ENCODE results near the gene DNAH14. TPM values are rescaled to one million over a fixed set of nuclear protein-coding genes. Genes with fewer than 3 reads are reported as not detected.
"Not testable (repeated sequence)": the region's sequence is repeated elsewhere in the genome, so short reads cannot be mapped to it uniquely, and the experiment has no call there.

The DNAH14 gene
- polyA plus RNA-seq, 6 donors from 2014 or later = 0.12 to 0.43 TPM; not detected in 4

- Mint-ChIP-seq H3K36me3 (no peaks in the 10 kb centered on the region), H3K27me3 (peaks cover 0 to 4% (median 0%) of the 10 kb centered on the region in 3 donors), H3K27ac (no peak overlapping the region), H3K9me3 (peaks cover 0 to 5% (median 0%) of the 10 kb centered on the region in 7 donors), H3K4me1 (peaks cover 0 to 9% (median 0%) of the 10 kb centered on the region in 3 donors), H3K4me3 (no peak overlapping the region)
- ATAC-seq (ENCODE audit: low read depth in 2 of 2) (no peak), DNase-seq (no peak)
These were observed 222.6 kb downstream of the DNAH14 start for GRCh38 chr1:225152061-225152460.

GRCh38 chr1:225155555-225155954 is 226.1 kb downstream of the DNAH14 start:
- no peak overlapping the region for H3K27ac Mint-ChIP-seq
- peaks cover 0 to 9% (median 0%) of the 10 kb centered on the region in 3 donors for H3K4me1 Mint-ChIP-seq
- peaks cover 0 to 4% (median 0%) of the 10 kb centered on the region in 3 donors for H3K27me3 Mint-ChIP-seq
- DNase-seq (no peak), ATAC-seq (ENCODE audit: low read depth in 2 of 2) (no peak)
- peak overlapping the region in 1 of 8 donors; percentile 72 for H3K4me3 Mint-ChIP-seq
- H3K36me3 Mint-ChIP-seq = no peaks in the 10 kb centered on the region
- no peaks in the 10 kb centered on the region for H3K9me3 Mint-ChIP-seq

GRCh38 chr1:225156254-225156653 is 226.8 kb downstream of the DNAH14 start:
- H3K9me3 Mint-ChIP-seq = no peaks in the 10 kb centered on the region
- no peaks in the 10 kb centered on the region for H3K36me3 Mint-ChIP-seq
- H3K27ac Mint-ChIP-seq = no peak overlapping the region
- peak overlapping the region in 1 of 8 donors; percentile 72 for H3K4me3 Mint-ChIP-seq
- DNase-seq (no peak), ATAC-seq (ENCODE audit: low read depth in 2 of 2) (no peak)
- peaks cover 0 to 7% (median 0%) of the 10 kb centered on the region in 3 donors for H3K27me3 Mint-ChIP-seq
- peaks cover 0 to 9% (median 0%) of the 10 kb centered on the region in 3 donors for H3K4me1 Mint-ChIP-seq

GRCh38 chr1:225158291-225158690 is 228.8 kb downstream of the DNAH14 start:
- no peak for DNase-seq
- Mint-ChIP-seq H3K27ac (no peak overlapping the region), H3K4me3 (no peak overlapping the region), H3K4me1 (peaks cover 0 to 9% (median 0%) of the 10 kb centered on the region in 3 donors), H3K27me3 (peaks cover 0 to 12% (median 3%) of the 10 kb centered on the region in 3 donors), H3K9me3 (no peaks in the 10 kb centered on the region), H3K36me3 (no peaks in the 10 kb centered on the region)
- ATAC-seq (ENCODE audit: low read depth in 2 of 2) = no peak

- Mint-ChIP-seq H3K4me3 (no peak overlapping the region), H3K36me3 (no peaks in the 10 kb centered on the region), H3K9me3 (no peaks in the 10 kb centered on the region), H3K4me1 (peaks cover 0 to 9% (median 0%) of the 10 kb centered on the region in 3 donors), H3K27me3 (peaks cover 0 to 14% (median 5%) of the 10 kb centered on the region in 3 donors), H3K27ac (no peak overlapping the region)
- ATAC-seq (ENCODE audit: low read depth in 2 of 2) (no peak), DNase-seq (no peak)
These were observed 230.3 kb downstream of the DNAH14 start for GRCh38 chr1:225159793-225160192.

- not testable (repeated sequence) for H3K4me3 Mint-ChIP-seq; ATAC-seq (ENCODE audit: low read depth in 2 of 2); H3K4me1 Mint-ChIP-seq; H3K27me3 Mint-ChIP-seq; DNase-seq; H3K27ac Mint-ChIP-seq
- peaks cover 6 to 40% of the 10 kb centered on the region in 2 donors for H3K36me3 Mint-ChIP-seq
- H3K9me3 Mint-ChIP-seq = peaks cover 20 to 56% (median 45%) of the 10 kb centered on the region in 7 donors
These were observed 247.9 kb downstream of the DNAH14 start for GRCh38 chr1:225177409-225177808.

GRCh38 chr1:225179686-225180085 is 250.2 kb downstream of the DNAH14 start:
- Mint-ChIP-seq H3K36me3 (peaks cover 6 to 43% of the 10 kb centered on the region in 2 donors), H3K4me3 (no peak overlapping the region), H3K4me1 (no peaks in the 10 kb centered on the region), H3K27ac (no peak overlapping the region), H3K9me3 (peaks cover 21 to 56% (median 45%) of the 10 kb centered on the region in 7 donors), H3K27me3 (peaks cover 0 to 9% (median 0%) of the 10 kb centered on the region in 3 donors)
- DNase-seq = no peak
- ATAC-seq (ENCODE audit: low read depth in 2 of 2) = no peak

GRCh38 chr1:225182716-225183115 is 253.2 kb downstream of the DNAH14 start:
- Mint-ChIP-seq H3K9me3 (peaks cover 19 to 41% (median 28%) of the 10 kb centered on the region in 7 donors), H3K4me1 (no peaks in the 10 kb centered on the region), H3K36me3 (peaks cover 0 to 33% of the 10 kb centered on the region in 2 donors), H3K27ac (no peak overlapping the region), H3K4me3 (no peak overlapping the region), H3K27me3 (peaks cover 0 to 9% (median 0%) of the 10 kb centered on the region in 3 donors)
- DNase-seq = no peak
- no peak for ATAC-seq (ENCODE audit: low read depth in 2 of 2)

GRCh38 chr1:225191199-225191753 is 261.8 kb downstream of the DNAH14 start:
- peaks cover 0 to 11% (median 0%) of the 10 kb centered on the region in 3 donors for H3K27me3 Mint-ChIP-seq
- ATAC-seq (ENCODE audit: low read depth in 2 of 2) (no peak), DNase-seq (no peak)
- no peaks in the 10 kb centered on the region for H3K4me1 Mint-ChIP-seq
- no peak overlapping the region for H3K27ac Mint-ChIP-seq
- peaks cover 13 to 43% (median 31%) of the 10 kb centered on the region in 7 donors for H3K9me3 Mint-ChIP-seq
- no peak overlapping the region for H3K4me3 Mint-ChIP-seq
- H3K36me3 Mint-ChIP-seq = peaks cover 10 to 21% of the 10 kb centered on the region in 2 donors

- Mint-ChIP-seq H3K9me3 (peaks cover 0 to 15% (median 4%) of the 10 kb centered on the region in 7 donors), H3K36me3 (peaks cover 0 to 8% of the 10 kb centered on the region in 2 donors), H3K27ac (no peak overlapping the region), H3K4me3 (no peak overlapping the region), H3K4me1 (no peaks in the 10 kb centered on the region), H3K27me3 (peaks cover 0 to 4% (median 0%) of the 10 kb centered on the region in 3 donors)
- DNase-seq (no peak), ATAC-seq (ENCODE audit: low read depth in 2 of 2) (no peak)
These were observed 272.0 kb downstream of the DNAH14 start for GRCh38 chr1:225201447-225201846.

GRCh38 chr1:225207791-225208190 is 278.3 kb downstream of the DNAH14 start:
- DNase-seq (no peak), ATAC-seq (ENCODE audit: low read depth in 2 of 2) (no peak)
- Mint-ChIP-seq H3K4me1 (no peaks in the 10 kb centered on the region), H3K27ac (no peak overlapping the region), H3K9me3 (peaks cover 0 to 38% (median 15%) of the 10 kb centered on the region in 7 donors), H3K36me3 (no peaks in the 10 kb centered on the region), H3K4me3 (no peak overlapping the region), H3K27me3 (peaks cover 0 to 6% (median 0%) of the 10 kb centered on the region in 3 donors)

GRCh38 chr1:225209153-225209552 is 279.7 kb downstream of the DNAH14 start:
- no peak overlapping the region for H3K4me3 Mint-ChIP-seq
- no peaks in the 10 kb centered on the region for H3K36me3 Mint-ChIP-seq
- H3K27me3 Mint-ChIP-seq = peaks cover 0 to 6% (median 0%) of the 10 kb centered on the region in 3 donors
- ATAC-seq (ENCODE audit: low read depth in 2 of 2) = no peak
- H3K4me1 Mint-ChIP-seq = no peaks in the 10 kb centered on the region
- H3K27ac Mint-ChIP-seq = no peak overlapping the region
- H3K9me3 Mint-ChIP-seq = peaks cover 0 to 38% (median 21%) of the 10 kb centered on the region in 7 donors
- no peak for DNase-seq

- ATAC-seq (ENCODE audit: low read depth in 2 of 2); H3K27ac Mint-ChIP-seq; H3K4me3 Mint-ChIP-seq; DNase-seq; H3K36me3 Mint-ChIP-seq; H3K27me3 Mint-ChIP-seq; H3K4me1 Mint-ChIP-seq: not testable (repeated sequence)
- peaks cover 0 to 38% (median 21%) of the 10 kb centered on the region in 7 donors for H3K9me3 Mint-ChIP-seq
These were observed 280.7 kb downstream of the DNAH14 start for GRCh38 chr1:225210180-225210579.

GRCh38 chr1:225211694-225212442 is 282.4 kb downstream of the DNAH14 start:
- H3K36me3 Mint-ChIP-seq; H3K4me3 Mint-ChIP-seq; H3K27me3 Mint-ChIP-seq; DNase-seq; H3K27ac Mint-ChIP-seq; ATAC-seq (ENCODE audit: low read depth in 2 of 2); H3K4me1 Mint-ChIP-seq: not testable (repeated sequence)
- peaks cover 4 to 38% (median 21%) of the 10 kb centered on the region in 7 donors for H3K9me3 Mint-ChIP-seq

All from naive B cell (primary cell).